ENCODE data around the gene ANLN.
A peak's percentile ranks its signal among the peaks of the same experiment; 100 is the strongest.
"Not testable (repeated sequence)": the region's sequence is repeated elsewhere in the genome, so short reads cannot be mapped to it uniquely, and the experiment has no call there.

ANLN gene

DNA sequence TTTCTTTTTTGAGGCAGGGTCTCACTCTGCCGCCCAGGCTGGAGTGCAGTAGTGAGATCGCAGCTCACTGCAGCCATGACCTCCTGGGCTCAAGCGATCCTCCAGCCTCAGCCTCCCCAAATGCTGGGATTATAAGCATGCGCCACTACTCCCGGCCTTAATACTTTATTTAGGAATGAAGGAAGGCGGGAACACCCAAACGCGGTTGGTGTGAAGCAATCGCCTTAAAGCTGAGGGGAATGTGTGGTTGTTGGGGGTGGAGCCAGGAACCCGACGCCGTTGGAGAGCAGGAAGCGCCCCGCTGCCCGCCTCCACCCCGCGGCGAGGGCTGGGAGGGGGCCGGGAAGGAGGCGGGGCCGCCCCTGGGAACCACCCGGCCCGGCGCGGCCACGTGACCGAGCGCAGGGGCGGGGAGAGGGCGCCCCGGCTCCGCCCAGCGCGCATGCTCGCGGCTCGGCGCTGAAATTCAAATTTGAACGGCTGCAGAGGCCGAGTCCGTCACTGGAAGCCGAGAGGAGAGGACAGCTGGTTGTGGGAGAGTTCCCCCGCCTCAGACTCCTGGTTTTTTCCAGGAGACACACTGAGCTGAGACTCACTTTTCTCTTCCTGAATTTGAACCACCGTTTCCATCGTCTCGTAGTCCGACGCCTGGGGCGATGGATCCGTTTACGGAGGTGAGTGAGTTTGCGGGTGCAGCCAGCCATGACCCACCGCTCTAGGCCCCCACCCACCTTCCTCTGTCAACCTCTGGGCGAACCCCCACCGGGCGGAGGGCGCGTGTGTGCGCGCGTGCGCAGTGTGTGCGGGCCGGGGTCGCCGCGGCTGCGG is at the start of gene ANLN:
Gene ANLN (plus strand): TSS at position 492 of the 828 bp plus-strand sequence. CDS start 165 bp downstream, at position 657.
- peak; percentile 94 for DNase-seq

- no peak for DNase-seq
Measured at GRCh38 chr7:36343548-36343947, 46.1 kb upstream of the ANLN start.

DNA sequence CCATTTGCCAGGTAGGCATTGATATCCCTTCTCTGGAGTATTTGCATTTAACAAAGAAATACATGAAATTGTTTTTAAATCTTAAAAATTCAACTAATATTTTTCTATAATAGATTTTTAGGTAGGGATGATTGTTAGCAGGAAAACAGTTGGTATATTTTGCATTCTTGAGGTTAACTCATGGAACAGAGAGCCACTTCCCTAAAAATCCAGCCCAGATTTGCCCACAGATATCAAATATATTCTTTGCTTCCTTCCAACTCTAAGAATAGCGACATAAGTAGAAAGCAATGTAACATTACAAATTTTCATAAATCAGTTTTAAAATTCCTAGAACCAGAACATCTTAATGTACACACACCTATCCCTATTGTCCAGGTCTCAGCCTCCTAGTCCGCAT is 45.0 kb upstream of the ANLN start:
- DNase-seq = no peak

DNA sequence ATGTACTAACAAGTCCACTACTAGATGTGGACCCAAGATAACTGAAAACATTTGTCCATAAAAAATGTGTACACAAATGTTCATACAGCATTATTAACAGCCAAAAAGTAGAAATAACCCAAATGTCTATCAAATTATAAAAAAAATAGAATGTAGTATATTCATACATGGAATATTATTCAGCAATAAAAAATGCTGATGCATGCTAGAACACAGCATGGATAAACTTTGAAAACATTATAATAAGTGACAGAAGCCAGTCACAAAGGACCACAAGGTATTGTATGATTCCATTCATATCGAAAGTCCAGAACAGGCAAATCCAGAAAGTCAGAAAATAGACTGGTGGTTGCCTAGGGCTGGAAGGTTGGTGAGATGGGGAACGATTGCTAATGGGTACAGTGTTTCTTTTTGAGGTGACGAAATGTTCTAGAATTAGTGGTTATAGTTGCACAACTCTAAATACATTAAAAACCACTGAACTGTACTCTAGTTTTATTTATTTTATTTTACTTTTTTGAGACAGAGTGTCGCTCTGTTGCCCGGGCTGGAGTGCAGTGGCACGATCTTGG is 43.3 kb upstream of the ANLN start:
- no peak for DNase-seq

DNA sequence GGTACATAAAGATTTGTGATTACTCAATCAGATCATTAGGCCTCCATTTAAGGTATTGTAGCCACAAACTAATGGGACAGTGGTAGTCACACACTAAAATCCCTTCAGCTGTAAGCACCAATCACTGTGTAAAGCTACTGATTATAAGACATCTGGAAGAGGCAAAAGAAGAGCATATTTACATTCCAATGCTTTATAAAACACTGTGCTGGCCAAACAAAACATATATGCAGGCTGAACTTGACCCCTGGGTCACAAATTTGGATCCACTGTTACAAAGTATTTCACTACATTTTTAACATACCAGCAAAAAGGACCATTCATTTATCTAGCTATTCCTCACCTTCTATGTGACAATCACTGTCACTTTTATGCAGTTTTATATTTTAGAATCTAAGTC is 41.4 kb upstream of the ANLN start:
- no peak for DNase-seq

- DNase-seq = no peak
Measured at GRCh38 chr7:36348771-36349170, 40.9 kb upstream of the ANLN start.

DNA sequence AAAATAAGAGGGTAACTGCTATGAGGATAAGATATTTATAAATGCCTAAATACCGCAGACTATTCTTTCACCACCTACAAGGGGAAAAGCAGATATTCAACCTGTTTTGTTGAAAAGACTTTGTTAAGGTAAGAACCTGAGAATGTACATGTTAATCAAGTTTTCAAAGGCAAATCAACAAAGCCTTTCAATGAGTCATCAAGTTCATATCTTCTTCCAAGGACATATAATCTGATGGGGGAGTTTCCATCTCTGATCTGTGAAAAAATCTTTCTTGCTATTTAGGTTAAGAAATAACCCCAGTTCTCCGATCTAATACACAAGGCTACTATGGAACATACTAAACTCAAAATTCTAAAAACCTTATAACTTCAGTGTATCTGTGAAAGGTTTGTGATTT is 40.0 kb upstream of the ANLN start:
- no peak for DNase-seq

DNA sequence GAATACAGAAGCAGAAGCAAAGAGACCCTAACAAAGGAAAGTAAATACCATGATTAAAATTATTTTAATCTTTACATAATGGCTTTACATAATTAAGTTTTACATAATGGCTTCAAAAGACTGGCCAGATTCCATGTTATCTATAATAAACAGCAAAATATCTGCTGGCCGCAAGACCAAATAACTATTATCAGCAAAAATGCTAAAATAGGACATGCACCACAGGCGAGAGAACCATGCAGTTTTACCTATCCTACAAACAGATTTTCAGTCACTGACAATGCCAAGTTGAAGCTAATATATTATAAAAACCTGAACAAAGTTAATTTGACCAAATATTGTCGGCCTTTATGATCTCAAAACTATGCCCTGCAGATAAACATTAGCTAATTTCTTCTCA is 34.2 kb upstream of the ANLN start:
- no peak for DNase-seq

GRCh38 chr7:36357054-36357453 is 32.6 kb upstream of the ANLN start:
- no peak for DNase-seq

DNA sequence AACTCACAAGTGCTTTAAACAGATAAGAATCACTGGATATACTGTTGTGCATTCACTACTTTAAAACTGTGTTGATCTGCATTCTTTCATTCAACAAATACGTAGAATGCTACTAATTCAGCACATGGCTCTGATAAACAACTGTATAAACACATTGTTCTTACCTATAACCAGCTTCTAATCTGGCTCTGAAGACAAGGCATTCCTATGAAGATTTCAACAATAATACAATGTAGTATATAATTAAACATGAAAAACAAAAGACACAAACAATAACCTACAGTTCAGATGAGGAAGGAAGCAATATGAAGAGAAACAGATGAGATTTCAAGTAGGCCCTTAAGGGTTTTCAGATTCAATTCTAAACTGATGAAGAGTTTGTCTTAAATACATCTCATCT is 31.1 kb upstream of the ANLN start:
- no peak for DNase-seq

DNA sequence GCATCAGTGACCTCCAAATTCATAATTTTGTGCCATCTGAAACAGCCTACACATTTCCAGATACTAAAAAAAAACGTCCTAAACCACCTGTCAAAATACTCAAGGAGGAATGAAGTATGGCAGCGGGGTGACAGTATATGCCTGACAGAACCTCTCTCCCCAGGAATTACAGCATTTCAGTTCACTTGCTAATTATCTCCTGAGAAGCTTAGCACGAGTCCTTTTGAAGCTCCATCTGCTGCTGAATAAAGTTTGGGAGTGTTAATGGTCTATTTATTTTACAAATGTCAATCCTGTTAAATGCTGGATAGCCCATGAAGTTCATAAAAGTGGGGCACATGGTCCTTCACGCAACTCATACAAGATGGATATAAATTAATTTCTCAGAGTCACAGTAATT is 29.4 kb upstream of the ANLN start:
- DNase-seq = no peak

DNA sequence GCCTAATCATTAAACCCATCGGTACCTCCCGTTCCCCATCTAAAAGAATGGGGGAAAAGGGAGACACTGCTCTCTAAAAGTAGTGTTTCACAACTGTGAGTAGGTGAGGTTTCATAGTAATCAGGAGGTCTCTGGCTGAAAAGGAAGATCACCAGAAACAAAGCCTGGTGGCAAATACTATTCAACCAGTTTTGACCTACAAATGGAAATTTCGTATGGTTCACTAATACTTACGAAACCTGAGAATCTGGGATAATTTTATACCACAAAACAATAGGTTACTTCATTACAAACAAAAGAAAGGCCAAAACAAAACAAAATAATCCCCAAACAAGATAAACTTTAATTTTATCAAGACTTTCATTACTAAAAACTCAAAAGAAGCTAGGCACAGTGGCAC is 28.4 kb upstream of the ANLN start:
- no peak for DNase-seq

GRCh38 chr7:36363515-36363914 is 26.1 kb upstream of the ANLN start:
- no peak for DNase-seq

- no peak for DNase-seq
Measured at GRCh38 chr7:36366005-36366717, 23.5 kb upstream of the ANLN start.

DNA sequence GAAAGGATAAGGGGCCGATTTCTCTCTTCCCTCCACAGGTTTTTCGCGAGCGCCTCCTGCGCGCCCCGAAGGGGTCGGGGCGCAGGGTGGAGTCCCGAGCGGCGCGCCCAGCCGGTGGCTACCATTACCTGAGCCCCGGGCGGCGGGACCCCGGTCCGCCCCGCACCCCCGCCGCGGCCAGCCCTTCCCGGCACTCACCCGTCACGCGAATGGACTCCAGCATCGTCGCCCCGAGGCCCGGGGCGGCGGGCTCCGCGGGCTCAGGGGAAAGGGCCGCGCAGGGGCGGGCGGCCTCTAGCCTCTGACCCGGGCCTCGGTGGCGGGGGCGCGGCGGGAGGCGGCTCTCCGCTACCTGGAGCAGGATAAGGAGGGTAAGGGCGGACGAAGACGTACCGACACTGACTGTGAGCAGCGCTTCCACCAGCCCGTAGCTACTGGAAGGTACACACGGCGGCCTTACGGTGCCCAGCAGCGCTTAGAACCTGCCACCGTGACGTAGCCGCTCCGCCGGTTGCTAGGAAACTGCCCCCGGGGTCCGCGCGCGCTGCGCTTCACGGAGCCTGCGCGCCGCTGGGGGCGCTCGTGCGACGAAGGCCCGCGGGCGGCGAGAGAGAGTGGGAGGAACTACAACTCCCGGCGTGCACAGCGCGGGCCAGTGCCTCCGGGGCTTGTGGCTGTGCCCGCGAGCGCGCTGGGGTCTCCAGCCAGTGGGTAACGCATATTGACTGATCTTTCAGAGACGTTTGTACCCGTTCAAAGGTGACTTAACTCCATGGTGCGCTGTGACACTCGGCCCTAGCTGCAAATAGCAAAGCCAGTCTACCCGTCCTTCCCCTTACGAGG is 22.7 kb upstream of the ANLN start:
- DNase-seq = peak; percentile 97

DNA sequence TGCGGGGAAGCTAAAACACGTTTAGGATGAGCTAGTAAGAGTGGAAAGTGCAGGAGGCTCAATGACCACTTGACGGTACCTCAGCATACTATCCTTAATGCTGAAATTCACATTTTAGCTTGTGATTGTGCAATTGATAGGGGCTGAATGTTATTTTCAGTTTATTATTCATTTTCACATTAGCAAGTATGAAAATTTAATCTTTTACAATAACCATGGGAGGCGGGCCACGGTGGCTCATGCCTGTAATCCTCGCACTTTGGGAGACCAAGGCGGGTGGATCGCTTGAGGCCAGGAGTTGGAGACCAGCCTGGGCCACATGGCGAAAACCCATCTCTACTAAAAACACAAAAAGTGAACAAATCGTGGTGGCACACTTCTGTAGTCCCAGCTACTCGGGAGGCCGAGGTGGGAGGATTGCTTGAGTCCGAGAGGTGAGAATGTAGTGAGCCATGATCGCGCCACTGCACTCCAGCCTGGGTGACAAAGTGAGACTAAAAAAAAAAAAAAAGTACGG is 22.0 kb upstream of the ANLN start:
- no peak for DNase-seq

DNA sequence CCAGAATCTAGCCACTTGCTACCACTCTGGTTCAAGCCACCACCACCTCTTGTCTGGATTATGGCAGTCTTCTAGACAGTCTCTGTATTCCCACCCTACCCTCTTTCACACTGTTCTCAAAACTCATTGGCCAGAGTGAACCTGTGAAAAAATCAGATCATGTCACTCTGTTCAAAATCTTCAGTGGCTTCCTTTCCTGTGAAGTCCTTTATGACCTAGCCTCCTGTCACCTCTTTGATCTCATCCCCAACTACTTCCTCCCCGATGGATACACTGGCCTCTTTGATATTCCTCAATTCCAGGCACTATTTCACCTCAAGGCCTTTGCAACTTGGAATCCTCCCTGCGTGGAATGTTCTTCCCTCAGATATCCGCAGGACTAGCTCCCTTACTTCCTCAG is 21.2 kb upstream of the ANLN start:
- DNase-seq = no peak

DNA sequence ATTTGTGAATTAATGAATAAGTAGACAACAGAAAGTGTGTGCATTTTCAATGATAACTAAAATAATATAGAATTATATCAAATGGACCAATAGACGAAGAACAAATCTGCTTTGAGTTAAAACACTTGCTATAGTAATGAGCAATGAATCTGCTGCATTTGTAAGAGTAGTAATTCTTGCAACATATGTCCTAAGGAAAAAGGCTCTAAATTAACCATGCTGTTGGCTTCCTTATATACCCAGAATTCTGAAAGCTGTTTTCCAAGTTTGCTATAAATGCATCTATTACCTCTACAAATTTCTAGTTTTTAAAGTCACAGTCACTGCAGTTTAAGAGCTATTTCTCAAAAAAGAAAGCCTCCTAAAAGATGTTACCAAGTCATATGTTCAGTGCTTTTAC is 20.5 kb upstream of the ANLN start:
- no peak for DNase-seq

DNA sequence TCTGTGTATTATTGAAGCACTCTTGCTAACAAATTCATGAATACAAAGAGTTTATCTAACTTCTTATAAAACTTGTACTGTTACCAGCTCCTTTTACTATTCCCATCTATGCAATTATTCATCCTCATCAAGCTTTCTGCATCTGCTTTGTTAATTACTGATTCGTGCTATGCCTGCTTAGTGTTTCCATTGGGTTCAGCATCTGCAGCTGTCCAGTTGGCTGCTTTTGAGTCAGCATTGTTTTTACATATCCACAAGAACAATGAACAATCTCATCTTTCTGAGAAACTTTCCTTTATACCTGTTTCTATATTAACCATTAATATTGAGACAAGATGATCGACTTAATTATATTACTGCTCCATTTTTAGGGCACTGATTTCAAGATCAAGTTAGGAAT is 19.6 kb upstream of the ANLN start:
- no peak for DNase-seq

DNA sequence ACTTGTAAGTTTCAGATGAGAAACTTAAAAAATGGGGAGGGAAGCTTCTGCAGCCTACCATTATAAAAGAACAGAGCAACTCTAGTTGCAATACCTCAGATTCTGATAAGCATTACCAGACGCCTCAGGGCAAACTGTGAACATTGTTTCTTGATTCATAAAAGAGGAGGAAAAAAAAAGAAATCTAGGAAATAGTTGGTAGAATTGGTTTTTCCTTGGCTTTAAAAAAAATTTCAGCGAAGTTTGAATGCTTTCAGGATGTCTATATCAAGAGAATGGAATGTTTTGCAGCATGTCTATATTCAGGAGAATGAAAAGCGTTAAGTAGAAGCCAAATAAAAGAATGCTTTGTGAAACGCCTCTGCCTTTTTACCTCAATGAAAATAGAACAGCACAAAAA is 17.5 kb upstream of the ANLN start:
- no peak for DNase-seq

GRCh38 chr7:36378555-36378954 is 11.1 kb upstream of the ANLN start:
- not testable (repeated sequence) for DNase-seq

DNA sequence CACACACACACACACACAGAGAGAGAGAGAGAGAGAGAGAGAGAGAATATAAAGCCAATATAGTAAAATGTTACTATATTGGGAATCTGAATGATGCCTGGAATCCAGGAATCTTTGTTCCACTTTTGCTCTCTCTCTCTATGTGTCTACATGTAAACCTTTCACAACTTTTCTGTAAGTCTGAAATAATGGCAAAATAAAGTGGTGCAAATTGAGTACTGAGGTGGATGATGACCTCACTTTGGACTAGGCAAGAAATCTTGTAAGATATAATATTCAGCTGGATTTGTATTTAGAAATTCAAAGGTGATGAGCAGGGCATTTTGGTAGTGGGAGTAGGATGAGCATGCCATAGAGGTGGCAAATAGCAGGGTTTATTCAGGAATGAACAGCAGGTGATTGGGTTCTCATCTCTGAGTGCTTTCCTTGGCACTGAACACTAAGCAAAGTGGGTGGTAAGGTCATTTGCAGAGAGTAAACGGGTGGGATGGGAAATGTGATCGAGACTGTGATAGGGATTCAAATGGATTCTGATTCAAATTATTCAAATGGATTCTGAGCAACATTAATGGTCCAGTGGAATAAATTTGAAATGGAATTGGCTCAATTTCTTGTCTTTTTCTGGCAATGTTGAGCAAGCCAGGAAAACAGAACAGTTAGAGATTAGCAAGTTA is 9.7 kb upstream of the ANLN start:
- DNase-seq = no peak

Measured in NCI-H345 (cell line).